ENCODE measurements around the gene ZNF407.
A peak's percentile ranks its signal among the peaks of the same experiment; 100 is the strongest.

DNA sequence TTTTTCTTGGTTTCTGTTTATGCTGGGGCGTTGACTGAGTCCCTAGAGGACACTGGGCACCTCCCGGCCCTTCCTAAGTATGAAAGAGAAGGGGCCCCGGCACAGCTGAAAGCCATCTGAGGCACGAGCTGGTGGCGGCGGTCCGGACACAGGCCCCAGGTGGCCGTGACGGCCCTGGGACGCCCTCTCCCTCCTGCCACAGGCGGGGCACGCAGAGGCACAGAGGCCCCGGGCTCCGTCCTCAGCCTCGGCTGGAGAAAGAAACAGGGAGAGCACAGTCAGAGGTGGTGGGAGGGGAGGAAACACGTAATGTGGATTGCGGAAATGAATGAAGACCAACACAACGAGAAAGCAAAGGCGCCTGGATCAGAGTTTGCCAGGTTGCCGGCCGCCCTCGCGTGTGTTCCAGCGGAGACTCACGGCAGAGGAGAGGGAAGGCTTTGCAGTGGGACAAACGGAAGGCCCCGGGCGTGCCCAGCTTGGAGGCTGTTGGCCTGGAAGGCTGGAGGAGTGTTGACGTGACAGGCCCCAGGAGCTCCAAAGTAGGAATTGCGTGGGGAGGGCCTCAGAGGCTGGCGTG is 492.2 kb downstream of the ZNF407 start:
- TF ChIP-seq DNMT1 (CRISPR knock-in tag; IDR thresholded peaks at IDR 0.05) (no peak), ZKSCAN5 (CRISPR knock-in tag; IDR thresholded peaks at IDR 0.05) (no peak), XRCC5 (optimal IDR thresholded peaks at IDR 0.05; ENCODE audit: low read length) (no peak), SMYD3 (CRISPR knock-in tag; IDR thresholded peaks at IDR 0.05) (no peak), JARID2 (CRISPR knock-in tag; IDR thresholded peaks at IDR 0.05; ENCODE audit: insufficient replicate concordance) (no peak), MZF1 (CRISPR knock-in tag; IDR thresholded peaks at IDR 0.05; ENCODE audit: borderline replicate concordance) (no peak), IRF2 (CRISPR knock-in tag; IDR thresholded peaks at IDR 0.05) (no peak), IKZF1 (IDR thresholded peaks at IDR 0.05) (no peak)
- TF ChIP-seq, protein P1, sequence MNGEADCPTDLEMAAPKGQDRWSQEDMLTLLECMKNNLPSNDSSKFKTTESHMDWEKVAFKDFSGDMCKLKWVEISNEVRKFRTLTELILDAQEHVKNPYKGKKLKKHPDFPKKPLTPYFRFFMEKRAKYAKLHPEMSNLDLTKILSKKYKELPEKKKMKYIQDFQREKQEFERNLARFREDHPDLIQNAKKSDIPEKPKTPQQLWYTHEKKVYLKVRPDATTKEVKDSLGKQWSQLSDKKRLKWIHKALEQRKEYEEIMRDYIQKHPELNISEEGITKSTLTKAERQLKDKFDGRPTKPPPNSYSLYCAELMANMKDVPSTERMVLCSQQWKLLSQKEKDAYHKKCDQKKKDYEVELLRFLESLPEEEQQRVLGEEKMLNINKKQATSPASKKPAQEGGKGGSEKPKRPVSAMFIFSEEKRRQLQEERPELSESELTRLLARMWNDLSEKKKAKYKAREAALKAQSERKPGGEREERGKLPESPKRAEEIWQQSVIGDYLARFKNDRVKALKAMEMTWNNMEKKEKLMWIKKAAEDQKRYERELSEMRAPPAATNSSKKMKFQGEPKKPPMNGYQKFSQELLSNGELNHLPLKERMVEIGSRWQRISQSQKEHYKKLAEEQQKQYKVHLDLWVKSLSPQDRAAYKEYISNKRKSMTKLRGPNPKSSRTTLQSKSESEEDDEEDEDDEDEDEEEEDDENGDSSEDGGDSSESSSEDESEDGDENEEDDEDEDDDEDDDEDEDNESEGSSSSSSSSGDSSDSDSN (CRISPR knock-in tag; IDR thresholded peaks at IDR 0.05), result no peak
- TF ChIP-seq, protein P2, sequence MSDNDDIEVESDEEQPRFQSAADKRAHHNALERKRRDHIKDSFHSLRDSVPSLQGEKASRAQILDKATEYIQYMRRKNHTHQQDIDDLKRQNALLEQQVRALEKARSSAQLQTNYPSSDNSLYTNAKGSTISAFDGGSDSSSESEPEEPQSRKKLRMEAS (IDR thresholded peaks at IDR 0.05), result no peak
- TF ChIP-seq, protein P3, sequence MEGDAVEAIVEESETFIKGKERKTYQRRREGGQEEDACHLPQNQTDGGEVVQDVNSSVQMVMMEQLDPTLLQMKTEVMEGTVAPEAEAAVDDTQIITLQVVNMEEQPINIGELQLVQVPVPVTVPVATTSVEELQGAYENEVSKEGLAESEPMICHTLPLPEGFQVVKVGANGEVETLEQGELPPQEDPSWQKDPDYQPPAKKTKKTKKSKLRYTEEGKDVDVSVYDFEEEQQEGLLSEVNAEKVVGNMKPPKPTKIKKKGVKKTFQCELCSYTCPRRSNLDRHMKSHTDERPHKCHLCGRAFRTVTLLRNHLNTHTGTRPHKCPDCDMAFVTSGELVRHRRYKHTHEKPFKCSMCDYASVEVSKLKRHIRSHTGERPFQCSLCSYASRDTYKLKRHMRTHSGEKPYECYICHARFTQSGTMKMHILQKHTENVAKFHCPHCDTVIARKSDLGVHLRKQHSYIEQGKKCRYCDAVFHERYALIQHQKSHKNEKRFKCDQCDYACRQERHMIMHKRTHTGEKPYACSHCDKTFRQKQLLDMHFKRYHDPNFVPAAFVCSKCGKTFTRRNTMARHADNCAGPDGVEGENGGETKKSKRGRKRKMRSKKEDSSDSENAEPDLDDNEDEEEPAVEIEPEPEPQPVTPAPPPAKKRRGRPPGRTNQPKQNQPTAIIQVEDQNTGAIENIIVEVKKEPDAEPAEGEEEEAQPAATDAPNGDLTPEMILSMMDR (CRISPR knock-in tag; IDR thresholded peaks at IDR 0.05), result 0 out of 2 replicates have a peak, but pooled peaks have one; percentile 6
- TF ChIP-seq, protein P4, sequence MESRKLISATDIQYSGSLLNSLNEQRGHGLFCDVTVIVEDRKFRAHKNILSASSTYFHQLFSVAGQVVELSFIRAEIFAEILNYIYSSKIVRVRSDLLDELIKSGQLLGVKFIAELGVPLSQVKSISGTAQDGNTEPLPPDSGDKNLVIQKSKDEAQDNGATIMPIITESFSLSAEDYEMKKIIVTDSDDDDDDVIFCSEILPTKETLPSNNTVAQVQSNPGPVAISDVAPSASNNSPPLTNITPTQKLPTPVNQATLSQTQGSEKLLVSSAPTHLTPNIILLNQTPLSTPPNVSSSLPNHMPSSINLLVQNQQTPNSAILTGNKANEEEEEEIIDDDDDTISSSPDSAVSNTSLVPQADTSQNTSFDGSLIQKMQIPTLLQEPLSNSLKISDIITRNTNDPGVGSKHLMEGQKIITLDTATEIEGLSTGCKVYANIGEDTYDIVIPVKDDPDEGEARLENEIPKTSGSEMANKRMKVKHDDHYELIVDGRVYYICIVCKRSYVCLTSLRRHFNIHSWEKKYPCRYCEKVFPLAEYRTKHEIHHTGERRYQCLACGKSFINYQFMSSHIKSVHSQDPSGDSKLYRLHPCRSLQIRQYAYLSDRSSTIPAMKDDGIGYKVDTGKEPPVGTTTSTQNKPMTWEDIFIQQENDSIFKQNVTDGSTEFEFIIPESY (CRISPR knock-in tag; IDR thresholded peaks at IDR 0.05), result no peak
- TF ChIP-seq, protein P5, sequence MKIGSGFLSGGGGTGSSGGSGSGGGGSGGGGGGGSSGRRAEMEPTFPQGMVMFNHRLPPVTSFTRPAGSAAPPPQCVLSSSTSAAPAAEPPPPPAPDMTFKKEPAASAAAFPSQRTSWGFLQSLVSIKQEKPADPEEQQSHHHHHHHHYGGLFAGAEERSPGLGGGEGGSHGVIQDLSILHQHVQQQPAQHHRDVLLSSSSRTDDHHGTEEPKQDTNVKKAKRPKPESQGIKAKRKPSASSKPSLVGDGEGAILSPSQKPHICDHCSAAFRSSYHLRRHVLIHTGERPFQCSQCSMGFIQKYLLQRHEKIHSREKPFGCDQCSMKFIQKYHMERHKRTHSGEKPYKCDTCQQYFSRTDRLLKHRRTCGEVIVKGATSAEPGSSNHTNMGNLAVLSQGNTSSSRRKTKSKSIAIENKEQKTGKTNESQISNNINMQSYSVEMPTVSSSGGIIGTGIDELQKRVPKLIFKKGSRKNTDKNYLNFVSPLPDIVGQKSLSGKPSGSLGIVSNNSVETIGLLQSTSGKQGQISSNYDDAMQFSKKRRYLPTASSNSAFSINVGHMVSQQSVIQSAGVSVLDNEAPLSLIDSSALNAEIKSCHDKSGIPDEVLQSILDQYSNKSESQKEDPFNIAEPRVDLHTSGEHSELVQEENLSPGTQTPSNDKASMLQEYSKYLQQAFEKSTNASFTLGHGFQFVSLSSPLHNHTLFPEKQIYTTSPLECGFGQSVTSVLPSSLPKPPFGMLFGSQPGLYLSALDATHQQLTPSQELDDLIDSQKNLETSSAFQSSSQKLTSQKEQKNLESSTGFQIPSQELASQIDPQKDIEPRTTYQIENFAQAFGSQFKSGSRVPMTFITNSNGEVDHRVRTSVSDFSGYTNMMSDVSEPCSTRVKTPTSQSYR (CRISPR knock-in tag; IDR thresholded peaks at IDR 0.05; ENCODE audit: borderline replicate concordance), result no peak
- TF ChIP-seq, protein P6, sequence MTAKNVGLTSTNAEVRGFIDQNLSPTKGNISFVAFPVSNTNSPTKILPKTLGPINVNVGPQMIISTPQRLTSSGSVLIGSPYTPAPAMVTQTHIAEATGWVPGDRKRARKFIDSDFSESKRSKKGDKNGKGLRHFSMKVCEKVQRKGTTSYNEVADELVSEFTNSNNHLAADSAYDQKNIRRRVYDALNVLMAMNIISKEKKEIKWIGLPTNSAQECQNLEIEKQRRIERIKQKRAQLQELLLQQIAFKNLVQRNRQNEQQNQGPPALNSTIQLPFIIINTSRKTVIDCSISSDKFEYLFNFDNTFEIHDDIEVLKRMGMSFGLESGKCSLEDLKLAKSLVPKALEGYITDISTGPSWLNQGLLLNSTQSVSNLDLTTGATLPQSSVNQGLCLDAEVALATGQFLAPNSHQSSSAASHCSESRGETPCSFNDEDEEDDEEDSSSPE (CRISPR knock-in tag; IDR thresholded peaks at IDR 0.05), result no peak
